ENCODE results near the gene NARF.

DNA sequence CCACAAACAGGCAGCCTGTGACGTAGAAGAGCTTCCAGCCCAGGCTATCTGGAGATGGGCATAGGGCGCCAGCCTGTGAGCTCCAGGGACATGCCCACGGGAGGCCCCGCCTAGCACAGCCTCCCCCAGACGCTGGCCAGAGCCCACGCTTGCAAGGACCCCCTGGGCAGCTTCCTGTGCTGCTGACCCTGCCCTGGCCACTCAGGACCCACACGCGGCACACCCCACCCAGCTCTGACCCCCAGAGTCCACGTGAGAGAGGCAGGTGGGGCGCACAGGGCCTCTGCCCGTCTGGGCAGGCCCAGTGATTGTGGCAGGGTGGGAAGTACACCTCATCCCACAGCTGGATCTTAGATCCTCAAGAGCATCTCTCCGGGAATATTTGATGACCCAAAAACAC, 11.9 kb upstream of the NARF start:
- TF ChIP-seq, protein P1, sequence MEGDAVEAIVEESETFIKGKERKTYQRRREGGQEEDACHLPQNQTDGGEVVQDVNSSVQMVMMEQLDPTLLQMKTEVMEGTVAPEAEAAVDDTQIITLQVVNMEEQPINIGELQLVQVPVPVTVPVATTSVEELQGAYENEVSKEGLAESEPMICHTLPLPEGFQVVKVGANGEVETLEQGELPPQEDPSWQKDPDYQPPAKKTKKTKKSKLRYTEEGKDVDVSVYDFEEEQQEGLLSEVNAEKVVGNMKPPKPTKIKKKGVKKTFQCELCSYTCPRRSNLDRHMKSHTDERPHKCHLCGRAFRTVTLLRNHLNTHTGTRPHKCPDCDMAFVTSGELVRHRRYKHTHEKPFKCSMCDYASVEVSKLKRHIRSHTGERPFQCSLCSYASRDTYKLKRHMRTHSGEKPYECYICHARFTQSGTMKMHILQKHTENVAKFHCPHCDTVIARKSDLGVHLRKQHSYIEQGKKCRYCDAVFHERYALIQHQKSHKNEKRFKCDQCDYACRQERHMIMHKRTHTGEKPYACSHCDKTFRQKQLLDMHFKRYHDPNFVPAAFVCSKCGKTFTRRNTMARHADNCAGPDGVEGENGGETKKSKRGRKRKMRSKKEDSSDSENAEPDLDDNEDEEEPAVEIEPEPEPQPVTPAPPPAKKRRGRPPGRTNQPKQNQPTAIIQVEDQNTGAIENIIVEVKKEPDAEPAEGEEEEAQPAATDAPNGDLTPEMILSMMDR (IDR thresholded peaks at IDR 0.05; ENCODE audit: poor library complexity), result no peak
- TF ChIP-seq EZH2 (IDR thresholded peaks at IDR 0.05; ENCODE audit: borderline replicate concordance), result no peak
- TF ChIP-seq EZH2phosphoT487 (IDR thresholded peaks at IDR 0.05; ENCODE audit: low read depth, severe bottlenecking, unreplicated experiment), result no peak
